HTERT RPE-1 (cell line): ENCODE results near the gene DCLK1.

Source experiments
- in situ Hi-C: fragments of 300-500 bp; cut with MboI; formaldehyde crosslinking; loops from 4 replicates; pipeline ENCODE4 v1.14.3; 2020; ENCODE audit warnings: low sequenced_read_pairs

DCLK1 gene

DNA sequence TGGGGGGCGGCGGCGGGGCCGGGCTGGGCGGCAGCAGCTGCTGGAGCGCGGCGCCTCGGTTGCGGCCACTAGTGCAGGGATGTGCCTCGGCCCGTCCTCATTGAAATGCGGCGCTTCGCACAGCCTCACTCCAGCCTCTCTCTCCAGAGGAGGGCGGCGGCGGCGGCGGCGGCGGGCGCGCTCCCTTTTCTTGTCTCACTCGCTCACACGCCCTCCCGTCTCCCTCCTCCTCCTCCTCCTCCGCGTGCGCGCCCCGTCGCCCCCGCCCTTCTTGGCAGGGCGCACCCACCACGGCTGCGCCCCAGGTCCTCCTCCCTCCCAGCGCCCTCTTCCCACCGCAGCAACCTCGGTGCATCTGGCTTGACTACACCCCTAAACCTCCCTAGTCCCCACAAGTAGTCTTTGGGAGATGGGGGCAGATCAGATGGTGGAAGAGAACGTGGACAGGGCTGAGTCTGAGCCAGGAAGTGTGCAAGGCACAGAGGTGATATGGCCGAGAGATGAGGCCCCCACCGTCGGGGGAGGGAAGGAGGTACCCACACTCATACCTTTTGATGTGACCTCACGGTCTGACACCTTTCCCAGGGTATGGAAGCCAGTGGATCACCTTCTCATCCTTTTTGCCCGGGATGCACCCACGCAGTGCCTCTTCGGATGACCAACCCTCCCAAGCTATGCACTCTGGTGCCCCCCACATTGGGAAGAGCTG lies at the start of gene DCLK1:
TSS of gene DCLK1 (minus strand) at position 161 of the 709 bp plus-strand sequence.
- in situ Hi-C loops: no loop called here

- in situ Hi-C loops: no loop called here
Measured at GRCh38 chr13:36175621-36176020, 44.4 kb upstream of the DCLK1 start.

DNA sequence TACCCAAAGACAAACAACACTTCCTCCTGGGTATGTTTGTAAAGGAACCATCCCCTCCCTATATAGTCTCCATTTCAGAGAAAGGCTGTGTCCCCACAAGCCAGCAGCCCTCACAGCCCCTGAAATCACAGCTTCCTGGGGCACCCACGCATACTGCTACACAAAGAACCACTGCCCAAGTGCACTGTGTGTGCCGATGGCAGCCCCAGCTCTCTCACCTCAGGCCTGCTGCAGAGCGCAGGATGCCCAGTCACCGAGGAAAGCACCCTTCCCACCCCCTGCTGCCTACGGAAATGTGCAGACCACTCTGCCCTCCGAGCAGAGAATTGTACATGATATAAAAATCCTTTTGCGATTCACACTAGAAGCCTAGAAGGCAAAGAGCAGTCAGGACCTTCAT lies 43.7 kb upstream of the DCLK1 start:
- in situ Hi-C loops: no loop called here

- in situ Hi-C loops: no loop called here
Measured at GRCh38 chr13:36173571-36174322, 42.6 kb upstream of the DCLK1 start.

DNA sequence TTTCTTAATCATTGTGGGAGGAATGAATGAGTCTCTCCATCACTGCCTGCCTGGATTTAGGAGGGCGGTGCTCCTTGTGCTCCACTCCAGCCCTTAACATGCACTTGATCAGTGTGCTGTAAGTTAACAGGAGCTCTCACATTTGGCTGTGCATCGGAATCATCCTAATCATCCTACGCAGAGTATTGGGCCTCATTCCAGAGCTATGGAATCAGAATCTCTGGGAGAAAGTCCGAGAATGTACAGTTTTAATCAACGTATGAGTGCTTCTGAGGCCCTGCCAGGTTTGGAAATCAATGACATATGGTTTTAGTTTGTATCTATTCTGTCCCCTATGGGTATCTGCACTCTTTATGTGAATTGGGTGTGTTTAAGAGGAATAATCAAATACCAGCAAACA lies 34.9 kb upstream of the DCLK1 start:
- in situ Hi-C loops: no loop called here

DNA sequence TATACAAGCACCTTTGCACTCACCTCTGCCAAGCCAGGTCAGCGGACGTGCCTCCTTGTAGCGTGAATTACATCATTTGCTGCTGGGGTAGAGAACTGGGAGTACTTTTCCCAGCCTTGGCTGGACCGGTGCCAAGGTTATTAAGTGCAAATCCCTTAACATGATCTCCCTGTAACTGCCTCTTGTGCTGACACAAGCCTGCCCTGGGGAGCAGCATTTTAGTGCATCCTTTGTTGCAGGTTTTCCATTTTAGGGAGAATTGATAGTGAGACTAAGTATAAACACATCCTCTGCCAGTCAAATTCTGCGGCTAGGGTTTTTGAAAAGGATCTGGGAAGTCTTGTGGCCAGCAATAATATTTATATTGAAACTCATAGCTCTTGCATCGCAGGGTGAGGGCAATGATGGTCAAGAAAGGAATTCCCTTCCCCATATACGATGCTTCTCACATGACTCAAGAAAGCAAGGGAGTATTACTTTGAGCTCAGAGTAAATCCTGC lies 32.7 kb upstream of the DCLK1 start:
- in situ Hi-C loops: no loop called here

- in situ Hi-C loops: no loop called here
Measured at GRCh38 chr13:36163286-36163685, 32.1 kb upstream of the DCLK1 start.

- in situ Hi-C loops: no loop called here
Measured at GRCh38 chr13:36160297-36160696, 29.1 kb upstream of the DCLK1 start.

GRCh38 chr13:36158611-36159010 lies 27.4 kb upstream of the DCLK1 start:
- in situ Hi-C loops: no loop called here

DNA sequence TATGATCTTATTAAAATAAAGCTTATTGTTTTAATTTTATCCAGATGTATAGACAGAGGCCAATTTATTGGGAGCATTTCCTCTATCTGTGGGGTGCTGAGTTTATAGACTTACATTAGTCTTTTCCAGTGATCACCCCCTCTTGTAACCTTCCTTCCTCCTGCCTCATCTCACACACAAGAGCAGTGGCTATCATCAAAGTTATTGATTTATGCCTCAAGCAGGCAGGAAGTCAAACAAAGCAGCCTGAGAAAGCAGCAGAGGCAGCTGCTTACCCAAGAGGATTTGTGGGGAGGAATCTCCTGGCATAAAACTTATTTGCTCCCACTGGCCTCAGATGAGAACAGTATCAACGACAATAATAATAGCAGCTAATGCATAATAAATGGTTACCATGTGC lies 26.3 kb upstream of the DCLK1 start:
- in situ Hi-C loops: no loop called here

DNA sequence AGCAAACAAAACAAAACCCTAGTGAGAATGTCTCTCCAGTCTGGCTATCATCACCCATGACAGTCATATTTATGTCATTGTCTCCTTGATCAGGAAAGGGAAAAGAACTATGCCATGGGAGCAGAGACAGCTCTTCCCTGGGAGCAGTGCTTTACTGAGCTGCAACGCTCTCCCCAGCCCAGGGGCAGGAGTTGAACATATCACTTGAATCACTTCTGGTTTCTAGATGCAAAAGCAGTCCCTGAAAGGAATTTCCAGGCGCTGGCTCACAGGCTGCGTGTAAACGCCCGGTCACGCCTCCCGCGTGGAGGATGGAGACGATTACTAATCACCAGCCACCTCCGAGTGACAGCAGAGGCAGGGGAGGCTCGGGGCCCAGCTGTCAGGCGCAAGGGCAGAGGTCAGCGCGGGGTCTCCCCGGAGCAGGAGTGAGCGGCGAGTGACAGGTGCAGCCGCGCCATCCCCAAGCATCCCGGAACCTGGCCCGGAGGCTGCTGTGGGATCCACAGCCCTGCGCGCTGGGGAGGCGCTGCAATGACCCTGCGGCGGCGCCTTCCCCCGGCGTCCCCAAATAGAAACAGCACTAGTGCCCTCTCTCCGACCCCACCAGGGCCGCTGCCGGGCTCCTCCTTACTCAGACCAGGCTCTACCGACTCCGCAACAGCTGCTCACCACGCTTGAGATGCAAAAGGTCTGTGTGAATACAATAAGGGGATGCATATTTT lies 23.5 kb upstream of the DCLK1 start:
- in situ Hi-C loops: no loop called here

DNA sequence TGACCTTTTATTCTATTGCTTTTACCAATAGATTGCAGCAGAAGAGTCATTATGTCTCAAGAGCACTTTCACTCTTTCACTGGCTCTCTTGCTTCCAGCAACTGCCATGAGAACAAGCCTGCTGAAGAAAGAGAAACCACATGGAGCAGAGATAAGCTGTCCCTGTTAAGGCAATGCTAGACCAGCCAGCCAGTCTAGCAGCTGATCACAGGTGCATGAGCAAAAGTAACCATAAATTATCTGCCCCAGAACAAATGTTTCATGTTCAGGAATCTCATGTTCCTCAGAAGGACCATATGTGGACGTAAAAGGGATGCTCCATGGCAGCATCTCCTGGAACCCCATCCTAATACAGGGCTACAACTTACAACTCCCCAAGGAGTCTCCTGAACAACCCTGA lies 20.4 kb upstream of the DCLK1 start:
- in situ Hi-C loops: no loop called here

DNA sequence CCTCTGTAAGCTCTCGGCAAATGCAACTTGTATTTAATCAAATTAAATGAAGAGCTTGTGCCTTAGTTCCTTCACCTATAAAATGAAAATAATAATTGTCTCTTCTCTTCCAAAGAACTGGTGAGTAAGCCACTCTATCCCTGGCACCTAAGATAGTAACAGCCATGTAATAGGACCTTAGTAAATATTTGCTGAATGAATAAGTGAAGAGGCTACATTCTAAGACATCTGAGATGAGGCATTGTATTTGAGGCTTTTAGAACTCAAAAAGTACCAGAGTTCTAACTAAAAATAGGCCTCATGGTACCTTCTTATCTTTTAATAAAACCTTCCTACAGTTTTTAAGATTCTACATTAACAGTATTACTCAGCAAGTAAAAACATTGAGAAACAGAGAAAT lies 17.3 kb upstream of the DCLK1 start:
- in situ Hi-C loops: no loop called here

GRCh38 chr13:36147330-36147729 lies 16.1 kb upstream of the DCLK1 start:
- in situ Hi-C loops: no loop called here

DNA sequence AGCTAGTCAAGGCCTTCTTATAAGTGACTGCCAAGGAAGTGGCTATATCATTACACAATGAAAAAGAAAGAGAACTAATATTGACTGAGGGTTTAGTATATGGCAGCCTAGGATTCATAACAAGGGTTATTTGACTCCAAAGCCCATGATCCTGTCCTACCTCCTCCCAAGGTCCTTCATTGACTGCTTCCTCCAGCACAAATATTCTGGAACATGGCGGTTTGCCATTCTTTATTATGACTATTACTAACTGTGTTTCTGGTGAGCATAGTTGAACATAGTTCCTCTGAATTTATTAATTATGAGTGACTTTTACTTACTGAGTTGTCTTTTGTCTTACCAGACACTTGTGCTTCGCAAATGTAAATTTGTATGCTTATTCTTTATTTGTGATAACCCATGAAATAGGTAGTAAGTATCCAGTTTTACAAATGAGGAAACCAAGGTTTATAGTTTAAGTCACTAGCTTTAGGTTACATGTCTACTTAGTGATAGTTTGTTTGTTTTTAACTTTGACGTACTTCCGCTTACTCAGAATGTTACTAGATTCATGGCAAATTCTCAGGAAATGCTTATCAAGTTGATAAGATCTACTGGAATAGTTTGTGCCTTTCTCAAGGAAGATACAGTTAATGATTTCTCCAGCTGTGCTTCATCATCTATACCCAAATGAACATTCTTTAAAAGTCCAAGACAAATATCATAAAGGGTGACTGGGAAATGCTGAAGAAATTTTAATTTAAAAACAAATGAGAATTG lies 15.5 kb upstream of the DCLK1 start:
- in situ Hi-C loops: no loop called here

- in situ Hi-C loops: no loop called here
Measured at GRCh38 chr13:36143738-36144137, 12.6 kb upstream of the DCLK1 start.

DNA sequence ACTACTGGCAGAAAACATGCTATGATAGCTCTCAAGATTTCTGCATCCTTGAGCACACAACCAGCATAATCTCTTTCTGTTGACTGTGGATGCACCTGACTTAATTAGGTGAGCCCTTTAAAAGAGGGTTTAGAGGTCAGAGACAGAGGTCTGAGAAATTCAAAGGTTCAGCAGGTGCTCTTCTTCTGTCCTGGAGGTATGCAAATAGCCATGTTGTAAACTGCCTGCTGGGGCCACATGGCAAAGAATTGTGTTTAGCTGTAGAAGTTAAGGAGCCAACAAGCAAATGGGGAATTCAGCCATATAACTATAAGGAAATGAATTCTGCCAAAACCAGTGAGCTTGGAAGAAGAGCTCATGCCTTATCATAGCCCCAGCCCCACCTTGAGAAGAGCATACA lies 11.6 kb upstream of the DCLK1 start:
- in situ Hi-C loops: no loop called here

DNA sequence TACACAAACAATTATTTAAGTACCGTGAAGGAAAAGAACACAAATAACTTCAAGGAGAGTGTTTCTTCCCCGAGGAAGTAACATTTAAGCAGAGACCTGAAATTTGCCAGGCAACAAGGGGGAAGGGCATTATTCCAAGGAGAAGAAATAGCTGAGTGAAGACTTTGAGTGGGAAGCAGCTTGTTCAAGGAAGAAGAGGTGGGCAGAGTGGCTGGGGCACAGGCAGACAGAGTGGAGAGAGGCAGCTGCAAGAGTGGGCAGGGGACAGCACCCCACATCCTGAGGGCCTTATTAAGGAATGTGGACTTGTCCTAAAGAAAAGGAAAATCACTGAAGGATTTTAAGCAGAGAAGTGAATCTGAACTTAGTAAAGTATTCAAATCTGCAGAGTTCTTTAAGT lies 4.7 kb upstream of the DCLK1 start:
- in situ Hi-C loops: no loop called here

DNA sequence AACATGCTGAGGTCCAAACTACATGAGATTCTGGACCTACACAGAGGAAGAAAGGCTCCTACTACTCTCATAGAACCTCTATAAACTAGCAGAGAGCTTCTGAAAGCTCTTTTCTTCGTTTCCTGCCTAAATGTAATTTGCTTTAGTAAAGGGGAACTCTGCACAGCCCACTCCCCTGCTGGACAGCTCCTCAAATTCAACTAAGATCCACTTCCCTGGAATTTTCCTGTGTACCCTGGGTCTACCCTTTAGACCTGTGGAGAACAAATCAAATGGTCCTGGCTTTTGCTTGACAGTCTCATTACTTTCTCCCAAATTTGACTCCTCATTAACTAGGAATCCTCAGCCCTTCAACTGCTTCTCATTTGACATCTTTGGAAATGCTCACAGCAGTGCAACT lies 3.5 kb upstream of the DCLK1 start:
- in situ Hi-C loops: no loop called here

DNA sequence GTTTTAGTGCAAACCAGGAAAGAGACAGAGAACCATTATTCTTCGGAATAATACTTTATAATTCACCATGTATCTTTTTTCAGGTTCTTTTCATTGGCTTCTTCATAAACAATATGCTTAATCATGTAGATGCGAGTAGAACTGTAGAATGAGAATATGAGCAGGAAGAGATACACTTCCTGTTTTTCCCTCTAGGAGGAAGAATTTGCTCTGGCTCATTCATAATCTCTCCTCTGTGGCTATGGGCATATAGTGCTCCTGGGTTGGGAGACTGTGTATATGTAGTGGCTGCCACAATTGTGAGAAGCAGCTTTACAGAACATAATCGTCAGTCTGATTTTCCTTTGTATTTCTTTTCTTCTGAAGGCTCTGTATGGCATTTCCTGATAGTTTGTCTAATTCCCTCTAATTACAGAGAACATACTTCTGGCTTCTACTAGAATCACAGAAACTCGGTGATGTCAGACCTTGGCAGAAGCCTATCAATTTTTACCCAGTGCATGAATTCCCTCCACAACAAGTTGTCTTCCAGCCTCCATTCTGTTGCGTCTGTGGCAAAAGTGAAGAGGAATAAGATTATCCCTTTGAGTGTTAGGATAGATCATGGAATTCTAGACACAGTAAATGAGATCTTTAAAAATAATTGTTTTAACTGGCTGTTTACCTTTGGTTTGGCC lies 2.9 kb upstream of the DCLK1 start:
- in situ Hi-C loops: no loop called here
